KMS-11 (cell line): ENCODE data around the gene FGF14.

ENCODE experiments used
- H2AFZ ChIP-seq: fragments of 200-600 bp; sonication (generic); 2 replicates; pipeline ENCODE4 v1.6.1; 2016; ENCODE audit warnings: antibody characterized with exemption, mixed run types, low read depth
- H3K27ac ChIP-seq: fragments of 200-600 bp; sonication (generic); 2 replicates; pipeline ENCODE4 v1.6.1; 2016; ENCODE audit warnings: mild to moderate bottlenecking, mixed run types
- H3K27me3 ChIP-seq: fragments of 200-600 bp; sonication (generic); 2 replicates; pipeline ENCODE4 v1.6.1; 2017; ENCODE audit warnings: mild to moderate bottlenecking, low read depth, mixed run types, moderate library complexity; ENCODE audit not compliant: insufficient read depth
- H3K36me3 ChIP-seq: fragments of 200-600 bp; sonication (generic); 2 replicates; pipeline ENCODE4 v1.6.1; 2017; ENCODE audit warnings: mild to moderate bottlenecking, mixed run types; ENCODE audit not compliant: insufficient read depth
- H3K4me1 ChIP-seq: fragments of 200-600 bp; sonication (generic); 2 replicates; pipeline ENCODE4 v1.6.1; 2016; ENCODE audit warnings: mild to moderate bottlenecking, low read depth, mixed run types; ENCODE audit not compliant: poor library complexity, severe bottlenecking
- H3K4me2 ChIP-seq: fragments of 200-600 bp; sonication (generic); 2 replicates; pipeline ENCODE4 v1.7.0; 2016; ENCODE audit warnings: mild to moderate bottlenecking, mixed run types
- H3K4me3 ChIP-seq: fragments of 200-600 bp; sonication (generic); IDR thresholded peaks from 2 replicates; pipeline ENCODE4 v1.6.1; 2017; ENCODE audit warnings: low read depth, low read length, mixed read lengths; ENCODE audit not compliant: insufficient read depth
- H3K79me2 ChIP-seq: fragments of 200-600 bp; sonication (generic); 2 replicates; pipeline ENCODE4 v1.6.1; 2016; ENCODE audit warnings: low read depth, mixed run types; ENCODE audit not compliant: insufficient read depth
- H3K9ac ChIP-seq: fragments of 200-600 bp; sonication (generic); 2 replicates; pipeline ENCODE4 v1.6.1; 2016; ENCODE audit warnings: mild to moderate bottlenecking, mixed run types
- H4K20me1 ChIP-seq: fragments of 200-600 bp; sonication (generic); 2 replicates; pipeline ENCODE4 v1.6.1; 2016; ENCODE audit warnings: mild to moderate bottlenecking, mixed run types; ENCODE audit not compliant: insufficient read depth
- CTCF ChIP-seq: fragments of 200-600 bp; sonication (generic); conservative IDR thresholded peaks from 2 replicates; pipeline ENCODE4 v1.6.1; 2017; ENCODE audit warnings: low read depth, mild to moderate bottlenecking, antibody characterized with exemption, low read length, moderate library complexity, mixed read lengths

FGF14 gene

DNA sequence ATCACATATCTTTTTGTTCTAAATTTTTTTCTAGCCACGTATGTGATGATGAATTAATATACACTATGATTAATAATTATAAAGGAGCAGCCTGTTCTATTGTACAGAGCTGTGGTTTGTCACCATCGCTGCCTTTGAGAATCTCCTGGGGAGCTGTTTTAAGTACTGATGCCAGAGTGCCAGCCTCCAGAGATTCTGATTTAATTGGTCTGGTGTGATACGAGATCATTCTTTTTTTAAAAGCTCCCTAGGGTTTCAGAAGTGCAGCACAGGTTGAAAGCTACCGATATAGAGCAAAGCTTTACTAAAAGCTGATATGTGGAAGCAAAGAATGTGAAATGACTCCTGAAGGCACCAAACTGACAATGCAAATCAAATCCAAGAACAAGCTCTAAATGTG lies 634.7 kb downstream of the FGF14 start:
- Histone ChIP-seq H3K4me2 (no peak overlapping the region), H3K36me3 (no peaks in the 10 kb centered on the region), H3K4me1 (no peaks in the 10 kb centered on the region), H3K27ac (no peak overlapping the region), H2AFZ (no peak overlapping the region), H3K4me3 (no peak overlapping the region), H3K9ac (no peak overlapping the region), H4K20me1 (no peaks in the 10 kb centered on the region), H3K27me3 (no peaks in the 10 kb centered on the region), H3K79me2 (no peaks in the 10 kb centered on the region)
- TF ChIP-seq CTCF, result no peak

- Histone ChIP-seq H3K4me1 (no peaks in the 10 kb centered on the region), H4K20me1 (no peaks in the 10 kb centered on the region), H3K27me3 (no peaks in the 10 kb centered on the region), H3K4me3 (no peak overlapping the region), H3K36me3 (no peaks in the 10 kb centered on the region), H3K9ac (no peak overlapping the region), H3K27ac (no peak overlapping the region), H3K79me2 (no peaks in the 10 kb centered on the region), H2AFZ (no peak overlapping the region), H3K4me2 (no peak overlapping the region)
- TF ChIP-seq CTCF, result no peak
Measured at GRCh38 chr13:101763191-101763590, 638.7 kb downstream of the FGF14 start.

- H3K4me3 ChIP-seq, result no peak overlapping the region
- no peak overlapping the region for H3K27ac ChIP-seq
- peak; percentile 44 for TF ChIP-seq CTCF
- H4K20me1 ChIP-seq, result no peaks in the 10 kb centered on the region
- H3K9ac ChIP-seq, result no peak overlapping the region
- no peaks in the 10 kb centered on the region for H3K79me2 ChIP-seq
- no peaks in the 10 kb centered on the region for H3K27me3 ChIP-seq
- no peak overlapping the region for H3K4me2 ChIP-seq
- no peaks in the 10 kb centered on the region for H3K36me3 ChIP-seq
- no peaks in the 10 kb centered on the region for H3K4me1 ChIP-seq
- H2AFZ ChIP-seq, result no peak overlapping the region
Measured at GRCh38 chr13:101757446-101758039, 644.3 kb downstream of the FGF14 start.

DNA sequence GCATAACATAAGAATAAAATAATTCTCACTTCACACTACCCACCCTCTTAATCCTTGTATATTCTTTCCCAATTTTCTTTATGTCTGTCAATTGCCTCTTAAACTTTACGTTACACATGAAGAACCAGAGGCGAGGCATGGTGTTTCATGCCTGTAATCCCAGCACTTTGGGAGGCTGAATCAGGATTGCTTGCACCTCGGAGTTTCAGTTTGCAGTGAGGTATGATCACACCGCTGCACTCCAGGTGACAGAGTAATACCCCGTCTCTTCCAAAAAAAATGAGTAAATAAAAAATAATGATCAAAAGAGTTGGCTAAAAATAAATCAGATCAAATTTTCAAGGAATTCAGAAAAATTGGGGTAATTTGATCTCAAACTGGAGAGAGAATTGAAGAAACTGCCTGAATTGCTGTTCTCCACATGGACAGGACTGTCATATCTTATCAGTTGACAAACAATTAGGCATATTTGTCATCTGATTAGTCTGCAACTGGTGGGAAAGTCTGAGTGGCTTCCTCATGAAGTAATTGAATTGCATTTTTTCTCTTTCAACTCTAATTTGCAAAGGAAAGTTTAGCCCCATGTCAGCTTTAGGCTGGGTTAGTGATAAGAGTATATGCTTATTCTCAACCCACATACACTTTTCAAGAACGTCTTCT lies 646.5 kb downstream of the FGF14 start:
- Histone ChIP-seq H3K4me2 (no peak overlapping the region), H3K9ac (no peak overlapping the region), H3K79me2 (no peaks in the 10 kb centered on the region), H4K20me1 (no peaks in the 10 kb centered on the region), H3K27ac (no peak overlapping the region), H3K4me1 (no peaks in the 10 kb centered on the region), H2AFZ (no peak overlapping the region), H3K27me3 (no peaks in the 10 kb centered on the region), H3K4me3 (no peak overlapping the region), H3K36me3 (no peaks in the 10 kb centered on the region)
- no peak for TF ChIP-seq CTCF
